ENCODE results near the gene NID2. TPM values are rescaled to one million over a fixed set of nuclear protein-coding genes. Genes with fewer than 3 reads are reported as not detected.

The NID2 gene
- polyA plus RNA-seq, 3 donors = 91.7 to 102 (median 97.7) TPM

DNA sequence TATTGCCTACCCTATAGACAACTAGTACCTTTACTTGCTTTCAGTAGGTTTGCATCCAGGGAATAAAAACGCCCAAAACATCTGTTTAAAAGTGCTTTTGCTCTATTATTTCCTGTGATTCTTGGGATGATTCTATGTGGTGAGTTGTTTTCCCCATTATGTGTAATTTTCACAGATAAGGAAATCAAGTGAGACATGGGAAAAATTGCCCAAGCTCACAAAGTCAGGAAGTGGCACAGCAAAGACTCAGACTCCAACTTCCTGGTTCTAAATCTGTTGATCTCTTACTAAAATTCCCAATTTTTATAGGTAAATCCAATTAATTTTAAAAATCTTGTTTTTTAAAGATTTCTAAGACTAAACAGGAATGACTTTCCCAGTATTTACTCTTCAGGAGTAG lies 39.0 kb downstream of the NID2 start:
- DNase-seq = no peak

DNA sequence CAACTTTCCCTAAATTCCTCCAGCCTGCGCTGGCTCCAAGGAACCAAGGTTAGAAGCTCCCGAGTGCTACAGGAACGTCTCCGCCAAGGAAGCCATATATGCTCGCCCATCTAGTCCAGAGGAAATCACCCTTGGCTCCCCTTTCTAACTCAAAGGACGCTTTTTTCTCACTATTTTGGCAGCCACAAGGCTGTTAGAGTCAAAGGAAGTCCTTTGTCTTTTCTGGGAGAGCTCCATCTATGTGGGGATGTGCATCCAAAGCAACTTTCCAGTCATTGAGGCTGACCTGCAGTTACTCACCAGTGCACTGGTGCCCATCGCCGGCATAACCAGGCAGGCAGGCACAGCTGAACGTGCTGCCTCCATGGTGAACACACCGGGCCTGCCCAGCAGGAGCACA lies 42.0 kb downstream of the NID2 start:
- DNase-seq = no peak

DNA sequence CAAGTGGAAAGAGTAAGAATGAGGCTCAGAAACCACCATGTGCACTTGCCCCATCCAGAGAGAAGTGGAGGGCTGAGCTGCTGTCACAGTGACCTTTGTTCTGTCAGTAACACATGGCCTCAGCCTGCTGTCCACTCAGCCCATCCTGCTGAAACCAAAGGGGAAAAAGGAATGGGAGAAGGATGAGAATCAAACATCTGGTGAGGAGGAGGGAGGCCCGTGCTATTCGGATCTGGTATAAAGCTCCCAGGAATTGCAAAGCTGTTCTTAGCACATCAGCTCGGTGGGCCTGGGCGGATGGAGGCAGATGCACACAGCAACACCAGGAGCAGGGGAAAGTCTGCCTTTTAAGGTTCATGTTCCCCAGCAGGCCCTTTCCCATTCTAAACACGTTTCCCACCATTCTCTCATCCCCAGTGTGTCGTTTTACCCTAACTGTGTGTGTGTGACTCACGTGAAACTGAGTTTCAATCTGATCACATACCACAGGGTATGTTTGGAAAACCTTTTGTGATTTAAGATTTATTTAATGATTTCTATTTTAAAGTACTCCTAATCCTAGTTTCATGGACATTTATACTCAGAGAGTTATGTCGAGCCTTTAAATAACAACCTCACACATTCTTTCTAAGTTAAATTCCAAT lies 42.7 kb downstream of the NID2 start:
- DNase-seq = no peak

DNA sequence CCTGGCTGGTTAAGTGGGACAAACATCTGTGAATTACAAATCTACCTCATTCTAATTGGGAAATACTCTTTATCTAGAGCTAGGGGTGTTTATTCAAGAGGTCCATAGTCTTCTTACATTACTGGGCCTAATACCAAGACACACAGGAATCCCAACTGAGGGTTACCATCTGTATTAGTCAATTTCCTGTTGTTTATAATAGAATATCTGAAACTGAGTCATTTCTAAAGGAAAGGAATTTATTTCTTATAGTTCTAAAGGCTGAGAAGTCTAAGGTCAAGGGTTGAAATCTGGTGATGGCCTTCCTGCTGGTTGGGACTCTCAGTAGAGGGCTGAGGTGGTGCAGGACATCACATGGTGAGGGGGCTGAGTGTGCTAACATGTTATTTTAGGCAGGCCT lies 43.5 kb downstream of the NID2 start:
- DNase-seq = no peak

DNA sequence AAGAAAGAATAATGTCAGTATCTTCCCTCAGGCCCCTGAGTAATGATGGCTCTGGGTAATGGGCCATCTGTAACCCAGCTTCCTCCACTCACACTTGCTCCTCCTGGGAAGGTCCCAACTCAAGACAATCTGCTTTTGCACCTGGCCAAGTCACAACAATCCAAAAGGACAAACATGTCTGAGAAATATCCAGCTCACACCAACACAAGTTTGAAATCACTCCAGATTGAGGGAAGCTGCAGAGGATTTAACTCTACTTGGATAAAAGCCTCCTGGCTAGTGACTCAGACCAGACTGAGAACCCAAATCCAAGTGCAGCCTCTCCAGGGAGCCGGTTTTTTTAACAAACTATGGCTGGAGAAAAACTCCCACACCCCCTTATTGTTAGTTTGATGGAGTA lies 45.3 kb downstream of the NID2 start:
- DNase-seq = no peak

DNA sequence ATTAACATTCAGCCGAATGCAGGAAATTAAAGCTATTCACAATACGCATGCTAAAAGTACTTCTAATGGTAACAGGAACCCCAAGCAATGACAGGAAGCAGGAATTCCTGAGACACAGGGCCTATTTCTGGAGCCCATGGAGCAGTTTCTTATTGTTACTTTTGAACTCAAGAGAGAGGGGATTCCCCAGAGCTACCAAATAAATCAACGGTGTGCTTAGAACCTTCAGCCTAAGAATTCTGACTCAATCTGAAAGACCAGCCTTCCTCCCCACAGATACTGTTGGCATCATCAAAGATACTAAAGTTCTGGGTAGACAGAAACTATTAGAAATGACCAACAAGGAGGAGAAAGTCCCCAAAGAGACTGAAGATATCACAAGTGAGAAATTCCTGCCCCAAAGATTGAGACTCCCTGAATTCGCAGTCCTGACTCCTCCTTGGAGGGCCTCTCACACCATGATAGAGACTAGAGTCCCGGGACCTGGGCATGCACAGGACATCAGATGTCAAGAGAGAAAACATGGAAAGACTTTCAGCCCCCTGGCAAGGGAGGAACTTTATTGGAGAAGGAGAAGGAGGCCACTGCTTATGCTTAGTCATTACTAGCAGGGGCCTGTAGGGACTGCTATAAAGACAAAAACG lies 46.8 kb downstream of the NID2 start:
- no peak for DNase-seq

DNA sequence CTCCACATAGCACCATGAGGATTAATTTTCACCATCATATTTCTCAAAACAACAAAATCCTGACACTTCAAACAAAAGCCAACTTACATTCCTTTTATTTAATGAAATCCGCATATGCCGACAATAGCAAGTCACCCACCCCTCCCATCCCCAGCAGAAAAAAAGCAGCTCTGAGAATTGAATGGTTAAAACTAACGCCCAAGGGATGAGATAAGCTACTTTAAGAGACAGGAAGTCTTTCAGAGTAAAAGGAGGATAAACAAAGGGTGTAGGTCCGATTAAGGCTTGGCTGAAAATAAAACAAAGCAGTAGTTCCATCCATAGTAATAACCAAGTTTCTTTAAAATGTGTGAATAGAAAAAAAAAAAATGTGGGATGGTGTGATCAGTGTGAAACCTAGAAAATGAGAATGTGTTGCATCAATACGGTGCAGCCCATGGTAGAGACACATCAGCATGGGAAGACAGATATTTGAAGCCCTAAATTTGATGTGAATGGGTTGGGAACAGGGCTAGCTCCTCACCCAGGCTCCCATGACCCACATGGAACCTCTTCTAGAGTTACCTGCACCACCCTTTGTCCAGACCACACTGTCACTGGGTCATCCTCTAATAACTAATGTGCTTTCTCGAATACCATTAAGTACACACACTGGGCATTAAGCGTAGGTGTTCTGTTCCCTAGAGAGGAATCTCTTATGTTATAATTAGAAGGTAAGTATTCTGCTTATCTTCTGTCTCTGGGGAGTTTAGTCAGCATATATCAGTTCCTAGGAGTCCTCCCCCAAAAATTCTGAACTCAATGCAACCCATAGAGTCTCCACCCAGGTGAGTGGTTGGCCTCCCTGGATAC lies 47.8 kb downstream of the NID2 start:
- DNase-seq = no peak

DNA sequence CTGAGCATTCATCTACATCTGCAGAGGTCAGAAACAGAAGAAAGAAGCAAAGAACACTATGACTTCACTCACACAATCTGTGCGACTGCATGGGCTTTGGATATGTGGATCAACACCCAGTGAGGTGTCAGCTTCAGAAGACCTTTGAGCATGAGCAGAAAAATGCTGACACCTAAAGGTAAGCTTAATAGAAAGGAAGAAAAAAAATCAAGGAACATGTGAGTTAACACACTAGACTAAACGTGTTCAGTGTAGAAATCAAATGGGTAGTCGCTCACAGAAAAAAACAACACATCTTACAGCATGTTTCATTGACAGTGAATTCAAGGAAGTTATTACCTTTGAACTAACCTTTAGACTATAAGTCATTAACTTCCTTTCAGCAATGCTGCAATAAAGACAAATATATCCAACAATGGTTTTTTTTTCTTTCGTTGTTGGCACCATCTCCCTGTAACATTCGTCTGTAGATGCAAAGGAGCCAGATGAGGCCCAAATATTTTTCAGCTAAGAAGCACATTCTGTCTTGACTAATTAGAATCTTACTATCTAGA lies 48.6 kb downstream of the NID2 start:
- DNase-seq = no peak

DNA sequence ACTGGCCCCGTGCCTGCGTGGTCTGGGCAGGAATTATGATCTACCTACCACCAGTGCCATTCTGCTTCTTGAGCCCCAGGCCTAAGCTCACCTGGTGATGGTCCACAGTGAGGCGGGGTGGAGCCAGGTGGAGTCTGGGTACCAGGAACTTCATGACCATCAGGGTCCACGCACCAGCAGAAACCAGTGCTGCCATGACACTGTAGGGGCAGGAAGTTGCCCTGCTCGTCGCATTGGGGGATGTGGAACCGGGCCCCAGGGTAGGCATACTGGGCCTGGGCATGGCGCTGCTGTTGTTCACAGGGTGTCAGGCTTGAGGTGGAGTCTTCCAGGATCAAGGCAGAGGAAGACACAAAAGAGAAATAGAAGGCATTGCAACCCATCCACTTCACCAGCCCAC lies 49.9 kb downstream of the NID2 start:
- DNase-seq = no peak

DNA sequence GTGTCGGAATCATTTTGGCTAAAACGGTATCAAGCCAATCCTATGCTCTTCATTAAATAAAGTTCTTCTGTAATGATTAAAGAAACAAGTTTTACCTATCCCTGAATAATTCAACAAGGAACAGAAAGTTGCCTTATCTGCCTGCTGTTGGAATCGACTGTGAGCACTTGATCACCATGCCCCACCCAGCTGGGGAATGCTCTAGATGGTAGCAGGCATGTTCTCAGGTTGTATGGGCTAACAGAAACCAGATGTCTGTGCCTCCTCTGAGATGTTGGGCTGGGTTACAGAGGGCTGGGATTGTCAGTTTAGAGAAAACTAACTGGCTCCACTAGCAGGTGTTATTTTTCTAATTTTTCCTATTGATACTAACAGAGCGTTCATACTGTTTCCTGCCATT lies 50.6 kb downstream of the NID2 start:
- no peak for DNase-seq

DNA sequence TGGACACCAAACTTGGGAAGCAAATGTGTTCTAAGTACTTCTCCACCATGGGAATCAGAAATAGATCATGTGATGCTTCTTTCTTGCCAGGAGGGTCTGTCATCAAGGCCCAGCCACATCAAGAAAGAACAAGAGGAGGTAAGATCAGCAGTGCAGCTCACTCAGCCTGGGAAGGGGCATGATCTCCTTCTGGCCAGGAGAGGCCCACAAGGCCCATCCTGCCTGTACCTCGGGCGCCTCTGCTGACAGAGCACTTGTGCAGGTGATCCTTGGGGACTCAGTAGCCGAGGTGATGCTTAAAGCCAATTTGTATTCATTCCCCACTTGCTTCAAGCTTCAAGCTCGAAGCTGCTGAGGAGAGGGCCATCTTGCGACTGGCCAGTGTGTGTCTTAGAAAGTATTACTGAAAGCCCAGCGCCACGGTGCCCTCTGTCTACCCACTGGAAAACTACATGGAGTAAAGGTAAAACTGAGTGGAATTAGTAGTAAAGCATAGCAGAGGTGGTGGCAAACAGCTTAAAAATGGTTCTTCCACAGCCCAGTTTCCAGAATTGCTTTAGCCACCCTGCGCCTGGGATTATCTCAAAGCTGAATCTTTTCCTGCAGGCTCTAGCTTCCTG lies 53.3 kb downstream of the NID2 start:
- DNase-seq = no peak

DNA sequence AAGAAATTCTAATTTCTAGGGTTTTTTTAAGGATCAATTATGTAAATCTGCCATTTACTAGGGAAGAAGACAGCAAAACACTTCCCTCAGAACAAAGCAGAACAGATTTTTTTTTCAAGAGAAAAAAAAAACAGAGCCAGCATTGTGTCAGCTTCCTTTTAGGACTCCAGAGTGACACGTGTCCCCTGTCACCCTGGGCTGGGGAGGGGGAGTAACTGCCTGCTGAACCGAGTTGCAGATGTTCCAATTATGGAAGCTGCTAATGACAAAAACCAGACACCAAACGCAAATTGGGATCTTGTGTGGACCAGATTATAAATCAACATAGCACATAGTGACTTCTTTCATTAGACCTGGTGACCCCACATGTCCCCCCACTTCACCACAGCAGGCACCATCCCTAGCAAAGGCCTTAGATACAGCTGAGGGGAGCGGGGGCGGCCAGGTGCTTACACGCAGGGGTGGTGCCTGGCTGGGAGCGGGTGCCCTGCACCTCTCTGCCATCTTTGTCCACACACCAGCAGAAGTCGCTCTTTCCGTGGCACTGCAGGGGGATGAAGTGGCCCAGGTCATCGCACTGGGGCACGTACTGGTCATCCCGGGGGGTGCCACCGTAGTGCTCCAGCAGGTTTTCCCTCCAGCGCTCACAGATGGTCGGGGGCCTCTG lies 54.1 kb downstream of the NID2 start:
- DNase-seq = no peak

DNA sequence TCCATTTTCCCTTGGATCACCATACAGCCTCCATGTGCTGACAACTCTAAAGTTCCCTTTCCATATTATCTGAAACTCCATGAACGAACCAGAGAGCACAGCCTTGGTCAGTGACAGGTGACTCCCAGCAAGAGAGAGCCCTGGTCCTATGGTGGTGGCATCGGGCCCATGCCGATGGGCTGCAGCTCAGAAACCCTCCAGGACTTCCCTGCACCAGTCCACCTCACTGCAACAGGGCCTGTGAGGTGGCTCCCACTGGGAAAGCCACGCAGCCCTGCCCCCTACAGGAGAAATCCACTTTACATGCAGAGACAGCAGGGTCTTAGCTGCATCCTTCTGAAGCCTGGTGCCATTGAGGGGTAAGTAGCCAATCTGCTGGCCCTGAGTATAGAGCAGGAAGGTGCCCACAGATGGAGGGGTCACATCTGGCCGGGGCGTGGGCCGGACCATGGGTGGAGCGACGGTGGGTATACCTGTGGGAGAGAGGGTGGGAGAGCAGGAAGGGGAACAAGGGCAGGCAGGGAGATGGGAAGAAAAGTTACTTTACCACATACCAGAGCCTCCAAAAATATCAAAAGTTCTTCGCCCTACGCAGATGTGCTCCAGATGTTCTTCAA lies 54.8 kb downstream of the NID2 start:
- no peak for DNase-seq

DNA sequence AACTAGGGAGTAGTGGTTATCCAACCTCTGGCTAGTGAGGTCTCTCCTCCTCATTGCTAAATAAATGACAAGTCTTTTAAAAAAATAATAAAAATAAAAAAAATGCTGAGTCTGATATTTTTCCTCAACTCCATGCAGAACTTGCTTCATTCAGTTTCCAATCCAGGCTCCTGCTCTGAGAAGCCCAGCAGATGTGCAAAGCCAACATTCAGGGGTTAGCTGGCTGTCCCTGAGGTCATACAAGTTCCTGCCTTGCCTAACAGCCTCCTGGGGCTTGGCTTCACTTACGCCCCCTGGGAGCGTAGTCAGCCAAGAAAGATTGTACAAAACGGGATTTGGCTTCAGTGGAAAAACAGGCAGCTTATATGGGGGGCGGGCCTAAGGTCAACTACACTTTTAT lies 56.2 kb downstream of the NID2 start:
- no peak for DNase-seq

DNA sequence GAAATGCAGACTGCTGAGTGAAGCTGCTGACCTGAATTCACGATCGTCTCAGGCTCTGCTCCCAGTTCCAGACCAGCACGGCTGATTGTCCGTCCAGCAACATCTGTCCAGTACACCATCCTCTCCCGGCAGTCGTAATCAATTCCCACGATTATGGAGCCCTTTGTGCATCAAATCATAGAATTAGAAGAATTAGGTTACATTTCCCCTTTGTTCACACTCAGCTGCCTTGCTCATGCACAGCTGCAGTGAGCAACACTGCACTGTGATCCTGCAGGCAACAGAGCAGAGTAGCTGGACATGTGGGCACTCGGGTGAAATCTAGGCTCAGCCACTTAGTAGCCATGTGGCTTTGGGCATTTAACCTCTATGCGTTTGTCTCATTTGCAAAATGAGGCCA lies 57.3 kb downstream of the NID2 start:
- DNase-seq = no peak

DNA sequence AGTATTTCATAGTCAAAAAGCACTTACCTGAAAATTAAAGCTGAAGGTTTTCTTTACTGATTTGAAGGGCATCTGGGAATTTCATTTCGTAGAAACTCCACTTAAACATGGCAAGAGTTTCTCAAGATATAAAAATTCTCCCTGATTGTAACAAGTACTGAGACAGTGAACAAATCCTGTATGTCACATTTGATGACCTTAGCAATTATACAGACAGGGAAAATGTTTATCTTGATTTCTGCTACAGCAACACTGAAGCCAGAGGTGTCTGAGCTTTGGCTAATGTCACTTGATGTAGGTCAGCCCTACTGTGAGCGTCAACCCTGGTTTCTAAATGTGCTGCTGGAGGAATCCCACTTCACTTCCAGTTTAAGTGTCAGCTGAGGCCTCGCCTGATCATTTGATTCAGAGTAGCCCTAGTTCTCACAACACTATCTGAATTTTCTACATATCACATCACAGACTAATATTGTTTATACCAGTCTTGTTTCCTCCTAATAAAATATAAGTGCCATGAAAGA lies 58.6 kb downstream of the NID2 start:
- no peak for DNase-seq

DNA sequence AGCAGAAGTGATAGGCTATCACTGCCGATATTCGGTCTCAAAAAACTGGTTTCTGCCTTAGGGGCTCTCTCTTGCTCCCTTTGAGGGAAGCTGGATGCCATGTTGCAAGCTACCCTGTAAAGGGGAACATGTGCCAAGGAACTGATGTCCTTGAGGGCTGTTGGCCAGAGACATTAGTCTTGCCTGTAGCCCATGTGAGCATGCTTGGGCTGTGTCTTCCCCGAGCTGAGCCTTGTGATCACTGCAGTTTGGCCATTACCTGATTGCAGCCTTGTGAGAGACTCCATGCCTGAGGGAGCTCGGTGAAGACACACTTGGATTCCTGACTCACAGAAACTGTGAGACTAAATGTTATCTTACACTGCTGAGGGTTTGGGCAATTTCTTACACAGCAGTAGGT lies 60.7 kb downstream of the NID2 start:
- no peak for DNase-seq

DNA sequence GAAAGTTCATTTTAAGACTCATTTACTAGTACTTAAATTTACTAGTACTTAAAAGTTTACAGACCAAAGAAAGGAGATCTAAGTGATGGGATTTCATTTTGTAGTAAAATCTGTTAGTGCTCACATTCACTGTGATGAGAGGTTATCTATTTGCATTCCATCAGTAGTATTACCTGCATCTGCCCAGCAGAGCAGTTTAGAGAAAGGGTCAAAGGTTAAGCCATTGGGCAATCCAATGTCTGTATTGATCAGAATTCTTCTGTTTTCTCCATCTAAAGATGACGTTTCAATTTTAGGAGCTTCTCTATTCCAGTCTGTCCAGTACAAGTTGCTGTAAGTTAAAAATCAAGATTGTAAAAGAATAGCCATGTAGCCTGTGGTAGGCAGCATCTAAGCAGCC lies 61.2 kb downstream of the NID2 start:
- no peak for DNase-seq

DNA sequence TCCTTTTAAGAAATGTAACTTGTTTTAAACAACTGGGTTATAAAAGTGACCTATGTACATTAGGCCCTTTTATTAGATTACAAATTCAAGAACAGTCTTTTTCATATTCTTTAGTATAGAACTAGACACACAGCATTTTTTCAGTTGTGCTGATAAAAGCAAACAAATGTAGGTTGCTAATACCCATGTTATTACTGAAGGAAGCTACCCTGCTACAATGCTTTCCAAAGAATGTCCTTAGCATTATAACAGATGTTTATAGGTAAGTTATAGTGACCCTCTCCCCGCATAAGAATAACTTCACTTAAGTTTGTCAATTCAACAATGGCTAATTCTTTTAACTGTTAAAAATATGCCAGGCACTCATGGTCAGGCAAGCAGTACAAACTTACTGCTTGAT lies 61.6 kb downstream of the NID2 start:
- no peak for DNase-seq

DNA sequence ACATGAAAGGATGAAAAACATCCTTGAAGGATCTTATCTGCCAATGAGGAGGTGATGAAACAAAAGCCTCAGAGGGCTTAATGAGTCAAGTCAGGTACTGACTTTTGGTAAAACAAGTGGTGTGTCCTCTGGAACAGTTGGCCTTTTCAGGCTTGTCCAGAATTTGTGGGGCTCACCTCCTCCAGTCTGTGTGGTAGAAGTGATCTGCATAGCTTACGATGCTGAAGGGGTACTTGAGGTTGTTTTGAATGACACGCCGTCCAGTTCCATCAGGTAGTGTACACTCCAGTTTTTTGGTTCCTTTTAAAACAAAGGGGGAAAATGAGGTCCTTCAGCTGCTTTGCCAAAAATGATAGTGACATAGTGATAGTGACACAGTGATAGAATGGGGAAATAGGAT lies 62.5 kb downstream of the NID2 start:
- DNase-seq = no peak

DNA sequence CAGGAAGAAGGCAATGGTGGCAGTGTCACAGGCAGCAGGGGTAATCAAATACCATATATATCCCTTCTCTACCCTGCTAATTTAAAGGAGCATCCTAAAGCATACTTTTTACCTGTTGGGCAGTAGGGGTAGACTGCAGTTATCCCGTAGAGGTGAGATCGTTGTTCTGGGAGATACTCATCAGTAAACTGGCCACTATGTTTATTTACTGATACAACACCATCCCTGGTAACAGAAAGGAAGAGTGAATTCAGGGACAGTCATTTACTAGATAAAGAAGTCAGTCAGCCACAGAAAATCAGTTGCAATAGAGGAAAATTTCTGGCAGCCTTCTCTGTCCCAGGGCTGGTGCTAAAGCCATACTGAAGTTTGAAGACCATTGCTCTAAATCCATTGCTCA lies 63.2 kb downstream of the NID2 start:
- DNase-seq = no peak
